ENCODE data around the gene TCEANC2. TPM values are rescaled to one million over a fixed set of nuclear protein-coding genes. Genes with fewer than 3 reads are reported as not detected.

The TCEANC2 gene
- total and polyA plus RNA-seq, 2 donors (not counting 3 experiments of a cell fraction or from before 2014, with no cell fraction given), result 3.2 to 6.1 TPM

- H3K9me3 ChIP-seq (replicated peaks; ENCODE audit: control insufficient read depth, insufficient read depth, low read length), result no peaks in the 10 kb centered on the region
- no peak overlapping the region for H3K4me3 ChIP-seq (replicated peaks in 1 of 3; ENCODE audit: insufficient read depth in 1 of 3, low read depth in 1 of 3, low read length in 3 of 3)
- peaks cover 6% of the 10 kb centered on the region for H3K4me1 ChIP-seq (ENCODE audit: control insufficient read depth, extremely low read depth, insufficient read depth, low read length)
- DNase-seq (ENCODE audit: low read depth, low spot score), result no peak
- H4K20me1 ChIP-seq (replicated peaks; ENCODE audit: control insufficient read depth, extremely low read depth, insufficient read depth, low read length), result no peaks in the 10 kb centered on the region
- dilution Hi-C loops (cut with MboI; ENCODE audit: extremely low pct_ligation_motif_present, low sequenced_read_pairs) (no loop called here), intact Hi-C loops (cut with micrococcal nuclease) (no loop called here)
- no peak overlapping the region for H3K4me2 ChIP-seq (ENCODE audit: insufficient read depth, low read length)
- POLR2A ChIA-PET, result no interaction called here
- H3K79me2 ChIP-seq (ENCODE audit: control insufficient read depth, insufficient read depth, low read length), result no peaks in the 10 kb centered on the region
- no TSS peak for BruUV-seq (replicated peaks)
- no peaks in the 10 kb centered on the region for H3K9me1 ChIP-seq (replicated peaks; ENCODE audit: control insufficient read depth, extremely low read depth, insufficient read depth, low read length)
- FAIRE-seq, result no peak
- TF ChIP-seq, protein P1, sequence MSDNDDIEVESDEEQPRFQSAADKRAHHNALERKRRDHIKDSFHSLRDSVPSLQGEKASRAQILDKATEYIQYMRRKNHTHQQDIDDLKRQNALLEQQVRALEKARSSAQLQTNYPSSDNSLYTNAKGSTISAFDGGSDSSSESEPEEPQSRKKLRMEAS (IDR thresholded peaks at IDR 0.05; ENCODE audit: insufficient read depth, insufficient read length), result no peak
- TF ChIP-seq POLR2AphosphoS5 (IDR thresholded peaks at IDR 0.05; ENCODE audit: insufficient read depth, low read depth, low read length) (no peak), EZH2 (IDR thresholded peaks at IDR 0.05; ENCODE audit: borderline replicate concordance, low read depth, low read length, severe bottlenecking) (no peak), JUN (IDR thresholded peaks at IDR 0.05; ENCODE audit: borderline replicate concordance, insufficient read depth, insufficient read length, low read depth) (no peak), CTCF (IDR thresholded peaks at IDR 0.05; ENCODE audit: extremely low read depth in 1 of 2, insufficient read depth in 1 of 2, low read depth in 1 of 2, low read length in 2 of 2) (no peak), FOS (IDR thresholded peaks at IDR 0.05; ENCODE audit: borderline replicate concordance, insufficient read depth, low read length) (no peak), GATA2 (IDR thresholded peaks at IDR 0.05; ENCODE audit: insufficient read depth, insufficient read length, low read depth, low read length) (no peak), MYC (IDR thresholded peaks at IDR 0.05; ENCODE audit: low read depth, low read length) (no peak), POLR2A (IDR thresholded peaks at IDR 0.05; ENCODE audit: low read depth, low read length) (no peak)
- no peaks in the 10 kb centered on the region for H3K36me3 ChIP-seq (ENCODE audit: control insufficient read depth in 2 of 2, extremely low read depth in 1 of 2, insufficient read depth in 2 of 2, low read length in 2 of 2)
- no peak overlapping the region for H2AFZ ChIP-seq (ENCODE audit: low read depth, low read length)
- CTCF ChIA-PET, result no interaction called here
- H3K9ac ChIP-seq (replicated peaks; ENCODE audit: extremely low read depth, insufficient read depth, low read length), result no peak overlapping the region
- peaks cover 0 to 2% of the 10 kb centered on the region in 2 experiments for H3K27me3 ChIP-seq (ENCODE audit: control insufficient read depth in 2 of 2, insufficient read depth in 2 of 2, low read length in 2 of 2)
- no peak overlapping the region for H3K27ac ChIP-seq (ENCODE audit: insufficient read depth, low read depth, low read length)
Measured at GRCh38 chr1:54144366-54144765, 91.0 kb downstream of the TCEANC2 start.
